HL-60 (cell line): ENCODE measurements around the gene UBL4B.

ENCODE experiments used
- DNase-seq, 2 experiments: peaks; one replicate each; pipeline ENCODE4 v3.0.0-alpha.2; 2010 to 2020; ENCODE audit warnings: low read depth in 1 of 2, low spot score in 1 of 2
- H3K27ac ChIP-seq: fragments of 250-450 bp; sonication (Bioruptor Pico); replicated peaks from 2 replicates; pipeline ENCODE4 v1.5.1; 2020; ENCODE audit warnings: mild to moderate bottlenecking, moderate library complexity
- H3K27me3 ChIP-seq: fragments of 250-450 bp; sonication (Bioruptor Pico); 2 replicates; pipeline ENCODE4 v1.5.1; 2021; ENCODE audit warnings: mild to moderate bottlenecking, moderate library complexity; ENCODE audit not compliant: insufficient read depth, poor library complexity, severe bottlenecking
- H3K4me3 ChIP-seq: replicated peaks from 2 replicates; pipeline ENCODE4 v1.5.1; 2011; ENCODE audit warnings: mild to moderate bottlenecking, control low read depth, low read length; ENCODE audit not compliant: insufficient read depth
- GABPA ChIP-seq: IDR thresholded peaks from 2 replicates; pipeline ENCODE4 v1.6.1; 2012; ENCODE audit warnings: low read depth
- POLR2AphosphoS5 ChIP-seq: IDR thresholded peaks from 2 replicates; pipeline ENCODE4 v1.6.1; 2012; ENCODE audit warnings: low read depth
- SPI1 ChIP-seq: IDR thresholded peaks from 2 replicates; pipeline ENCODE4 v1.6.1; 2012; ENCODE audit warnings: low read depth, mild to moderate bottlenecking, borderline replicate concordance
- TF ChIP-seq, protein P1 (sequence below): IDR thresholded peaks from 2 replicates; pipeline ENCODE4 v1.6.1; 2012; ENCODE audit warnings: low read depth; ENCODE audit not compliant: insufficient replicate concordance
- TF ChIP-seq, protein P2 (sequence below): IDR thresholded peaks from one replicate; pipeline ENCODE4 v1.5.1; 2011; ENCODE audit warnings: low read length, control low read depth, inconsistent platforms; ENCODE audit not compliant: insufficient read depth

Gene UBL4B

DNA sequence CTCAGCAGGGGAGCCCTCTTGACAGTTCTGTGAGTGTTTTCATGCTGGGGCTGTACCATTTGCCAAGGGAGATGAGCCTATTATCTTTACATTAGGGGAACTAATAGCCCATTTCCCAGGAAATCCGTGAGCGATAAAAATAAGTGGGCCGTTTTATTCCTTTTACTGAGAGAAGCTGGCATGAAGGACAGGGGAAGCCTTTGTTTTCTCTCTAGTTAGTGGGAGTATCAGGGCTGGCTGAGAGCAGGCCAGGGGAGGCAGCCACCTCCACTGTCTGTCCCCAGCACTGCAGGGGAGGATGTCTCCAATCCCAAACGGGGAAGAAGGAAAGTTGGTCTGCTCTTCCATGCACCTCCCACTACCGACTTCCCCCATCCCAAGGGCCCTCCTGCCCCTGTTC is 2.5 kb downstream of the UBL4B start:
- TF ChIP-seq, protein P1, sequence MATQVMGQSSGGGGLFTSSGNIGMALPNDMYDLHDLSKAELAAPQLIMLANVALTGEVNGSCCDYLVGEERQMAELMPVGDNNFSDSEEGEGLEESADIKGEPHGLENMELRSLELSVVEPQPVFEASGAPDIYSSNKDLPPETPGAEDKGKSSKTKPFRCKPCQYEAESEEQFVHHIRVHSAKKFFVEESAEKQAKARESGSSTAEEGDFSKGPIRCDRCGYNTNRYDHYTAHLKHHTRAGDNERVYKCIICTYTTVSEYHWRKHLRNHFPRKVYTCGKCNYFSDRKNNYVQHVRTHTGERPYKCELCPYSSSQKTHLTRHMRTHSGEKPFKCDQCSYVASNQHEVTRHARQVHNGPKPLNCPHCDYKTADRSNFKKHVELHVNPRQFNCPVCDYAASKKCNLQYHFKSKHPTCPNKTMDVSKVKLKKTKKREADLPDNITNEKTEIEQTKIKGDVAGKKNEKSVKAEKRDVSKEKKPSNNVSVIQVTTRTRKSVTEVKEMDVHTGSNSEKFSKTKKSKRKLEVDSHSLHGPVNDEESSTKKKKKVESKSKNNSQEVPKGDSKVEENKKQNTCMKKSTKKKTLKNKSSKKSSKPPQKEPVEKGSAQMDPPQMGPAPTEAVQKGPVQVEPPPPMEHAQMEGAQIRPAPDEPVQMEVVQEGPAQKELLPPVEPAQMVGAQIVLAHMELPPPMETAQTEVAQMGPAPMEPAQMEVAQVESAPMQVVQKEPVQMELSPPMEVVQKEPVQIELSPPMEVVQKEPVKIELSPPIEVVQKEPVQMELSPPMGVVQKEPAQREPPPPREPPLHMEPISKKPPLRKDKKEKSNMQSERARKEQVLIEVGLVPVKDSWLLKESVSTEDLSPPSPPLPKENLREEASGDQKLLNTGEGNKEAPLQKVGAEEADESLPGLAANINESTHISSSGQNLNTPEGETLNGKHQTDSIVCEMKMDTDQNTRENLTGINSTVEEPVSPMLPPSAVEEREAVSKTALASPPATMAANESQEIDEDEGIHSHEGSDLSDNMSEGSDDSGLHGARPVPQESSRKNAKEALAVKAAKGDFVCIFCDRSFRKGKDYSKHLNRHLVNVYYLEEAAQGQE, result no peak
- TF ChIP-seq SPI1 (no peak), POLR2AphosphoS5 (no peak), GABPA (no peak)
- TF ChIP-seq, protein P2, sequence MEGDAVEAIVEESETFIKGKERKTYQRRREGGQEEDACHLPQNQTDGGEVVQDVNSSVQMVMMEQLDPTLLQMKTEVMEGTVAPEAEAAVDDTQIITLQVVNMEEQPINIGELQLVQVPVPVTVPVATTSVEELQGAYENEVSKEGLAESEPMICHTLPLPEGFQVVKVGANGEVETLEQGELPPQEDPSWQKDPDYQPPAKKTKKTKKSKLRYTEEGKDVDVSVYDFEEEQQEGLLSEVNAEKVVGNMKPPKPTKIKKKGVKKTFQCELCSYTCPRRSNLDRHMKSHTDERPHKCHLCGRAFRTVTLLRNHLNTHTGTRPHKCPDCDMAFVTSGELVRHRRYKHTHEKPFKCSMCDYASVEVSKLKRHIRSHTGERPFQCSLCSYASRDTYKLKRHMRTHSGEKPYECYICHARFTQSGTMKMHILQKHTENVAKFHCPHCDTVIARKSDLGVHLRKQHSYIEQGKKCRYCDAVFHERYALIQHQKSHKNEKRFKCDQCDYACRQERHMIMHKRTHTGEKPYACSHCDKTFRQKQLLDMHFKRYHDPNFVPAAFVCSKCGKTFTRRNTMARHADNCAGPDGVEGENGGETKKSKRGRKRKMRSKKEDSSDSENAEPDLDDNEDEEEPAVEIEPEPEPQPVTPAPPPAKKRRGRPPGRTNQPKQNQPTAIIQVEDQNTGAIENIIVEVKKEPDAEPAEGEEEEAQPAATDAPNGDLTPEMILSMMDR, result no peak
- Histone ChIP-seq H3K27ac (no peak overlapping the region), H3K27me3 (peaks cover 18% of the 10 kb centered on the region), H3K4me3 (no peak overlapping the region)
- DNase-seq, result no peak

DNA sequence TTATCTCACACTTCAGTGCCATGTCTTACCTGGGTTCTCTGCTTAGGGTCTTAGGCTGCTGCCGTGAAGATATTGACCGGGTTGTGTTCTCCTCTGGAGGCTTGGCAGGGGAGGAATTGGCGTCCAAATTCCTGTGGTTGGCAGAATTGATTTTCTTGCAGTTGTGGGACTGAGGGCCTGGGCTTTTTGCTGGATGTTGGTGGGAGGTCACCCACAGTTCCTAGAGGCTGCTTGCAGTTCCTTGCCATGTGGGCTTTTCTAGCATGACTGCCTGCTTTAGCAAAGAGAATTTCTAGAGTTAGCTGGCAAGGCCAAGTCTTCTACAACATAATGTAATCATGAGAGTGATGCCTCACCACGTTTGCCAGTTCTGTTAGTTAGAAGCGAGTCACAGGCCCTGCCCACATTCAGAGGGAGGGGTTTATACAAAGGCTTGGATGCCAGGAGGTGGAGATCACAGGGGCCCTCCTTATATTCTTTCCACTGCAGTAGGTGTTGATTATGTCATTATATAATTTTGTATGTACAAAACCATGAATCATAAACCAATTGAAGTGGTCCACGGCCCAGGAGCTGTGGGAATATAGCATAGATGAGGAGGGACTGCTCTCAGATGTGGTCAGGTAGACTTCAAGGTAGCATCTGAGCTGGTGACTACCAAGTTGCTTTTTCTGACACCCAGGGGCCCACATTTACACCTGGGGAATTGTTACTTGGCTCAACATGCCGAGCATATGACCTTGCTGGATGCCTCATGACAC is 6.6 kb downstream of the UBL4B start:
- TF ChIP-seq, protein P1, result no peak
- TF ChIP-seq GABPA (no peak), SPI1 (no peak), POLR2AphosphoS5 (no peak)
- TF ChIP-seq, protein P2, result no peak
- DNase-seq, result no peak
- Histone ChIP-seq H3K4me3 (no peak overlapping the region), H3K27me3 (peaks cover 8% of the 10 kb centered on the region), H3K27ac (no peak overlapping the region)

GRCh38 chr1:110119843-110120242 is 7.6 kb downstream of the UBL4B start:
- Histone ChIP-seq H3K4me3 (no peak overlapping the region), H3K27ac (no peak overlapping the region), H3K27me3 (peaks cover 8% of the 10 kb centered on the region)
- DNase-seq, result no peak
- TF ChIP-seq SPI1 (no peak), GABPA (no peak), POLR2AphosphoS5 (no peak)
- TF ChIP-seq, protein P1, result no peak
- TF ChIP-seq, protein P2, result no peak
